Mesothelial cell of epicardium (in vitro differentiated cells): ENCODE measurements around the gene VGLL2. TPM values are rescaled to one million over a fixed set of nuclear protein-coding genes. Genes with fewer than 3 reads are reported as not detected.

Experiments
- DNase-seq, 2 experiments: peaks; one replicate each; pipeline ENCODE4 v3.0.0; 2021; ENCODE audit warnings: low spot score in 2 of 2; ENCODE audit not compliant: unreplicated experiment in 2 of 2
- H3K27ac Mint-ChIP-seq: 2 replicates; pipeline ENCODE4 v1.8.0; 2021; ENCODE audit warnings: mixed read lengths
- H3K27me3 Mint-ChIP-seq: 2 replicates; pipeline ENCODE4 v1.8.0; 2021; ENCODE audit warnings: low read depth, mixed read lengths
- H3K36me3 Mint-ChIP-seq: 2 replicates; pipeline ENCODE4 v1.8.0; 2021; ENCODE audit warnings: mixed read lengths
- H3K4me1 Mint-ChIP-seq: 2 replicates; pipeline ENCODE4 v1.8.0; 2021; ENCODE audit warnings: mixed read lengths
- H3K4me3 Mint-ChIP-seq: 2 replicates; pipeline ENCODE4 v1.8.0; 2021; ENCODE audit warnings: mild to moderate bottlenecking, moderate library complexity, mixed read lengths
- H3K9me3 Mint-ChIP-seq: 2 replicates; pipeline ENCODE4 v1.8.0; 2021; ENCODE audit warnings: mixed read lengths
- total RNA-seq: library from RNA; stranded (reverse); gene quantifications from 3 replicates; pipeline ENCODE4 v1.2.1, GENCODE V29; 2021
- TF ChIP-seq, protein P1 (sequence below): fragments of 200-600 bp; sonication (generic); IDR thresholded peaks from one replicate; pipeline ENCODE4 v1.5.0; 2021; ENCODE audit warnings: antibody characterized with exemption; ENCODE audit not compliant: unreplicated experiment

The VGLL2 gene
- total RNA-seq, 1 donor from 2014 or later = not detected

DNA sequence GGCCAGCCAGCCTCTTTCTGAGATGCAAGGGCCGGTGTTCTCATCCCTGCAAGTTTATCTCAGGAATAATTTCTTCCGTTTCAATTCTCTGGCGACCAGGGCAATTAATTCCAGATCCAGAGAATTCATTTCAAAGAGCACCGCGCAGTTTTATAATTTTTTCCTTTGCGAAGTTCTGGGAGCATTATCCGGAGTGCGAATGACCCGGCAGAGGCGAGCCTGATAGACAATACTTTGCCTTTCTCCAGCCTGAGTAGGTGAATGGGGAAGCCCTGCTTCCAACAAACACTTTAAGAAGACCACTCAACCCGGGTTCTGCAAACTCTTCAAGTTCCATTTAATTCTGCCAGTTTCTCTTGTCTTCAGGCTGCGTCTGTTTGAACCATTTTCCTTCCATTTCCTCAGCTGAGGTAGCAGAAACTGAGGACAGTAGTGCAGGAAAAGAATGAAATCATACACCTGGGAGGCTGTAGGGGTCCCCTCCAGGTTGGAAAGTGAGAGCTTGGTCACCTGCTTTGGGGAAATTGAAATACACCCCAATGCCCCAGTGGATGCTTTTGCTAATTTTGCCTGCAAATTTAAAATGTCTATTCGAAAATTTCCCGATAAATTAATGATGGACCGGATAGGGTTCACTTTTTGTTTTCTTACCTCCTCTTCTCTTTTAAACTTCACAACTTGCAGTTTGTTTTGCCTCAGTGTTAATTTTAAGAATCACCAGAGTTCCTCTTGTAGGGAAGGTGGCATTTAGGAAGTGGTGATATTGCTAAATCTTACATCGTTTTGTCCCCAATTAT is 1.1 kb downstream of the VGLL2 start:
- peak overlapping the region; percentile 68 for H3K4me3 Mint-ChIP-seq
- no peak for DNase-seq
- H3K27ac Mint-ChIP-seq = no peak overlapping the region
- TF ChIP-seq, protein P1, sequence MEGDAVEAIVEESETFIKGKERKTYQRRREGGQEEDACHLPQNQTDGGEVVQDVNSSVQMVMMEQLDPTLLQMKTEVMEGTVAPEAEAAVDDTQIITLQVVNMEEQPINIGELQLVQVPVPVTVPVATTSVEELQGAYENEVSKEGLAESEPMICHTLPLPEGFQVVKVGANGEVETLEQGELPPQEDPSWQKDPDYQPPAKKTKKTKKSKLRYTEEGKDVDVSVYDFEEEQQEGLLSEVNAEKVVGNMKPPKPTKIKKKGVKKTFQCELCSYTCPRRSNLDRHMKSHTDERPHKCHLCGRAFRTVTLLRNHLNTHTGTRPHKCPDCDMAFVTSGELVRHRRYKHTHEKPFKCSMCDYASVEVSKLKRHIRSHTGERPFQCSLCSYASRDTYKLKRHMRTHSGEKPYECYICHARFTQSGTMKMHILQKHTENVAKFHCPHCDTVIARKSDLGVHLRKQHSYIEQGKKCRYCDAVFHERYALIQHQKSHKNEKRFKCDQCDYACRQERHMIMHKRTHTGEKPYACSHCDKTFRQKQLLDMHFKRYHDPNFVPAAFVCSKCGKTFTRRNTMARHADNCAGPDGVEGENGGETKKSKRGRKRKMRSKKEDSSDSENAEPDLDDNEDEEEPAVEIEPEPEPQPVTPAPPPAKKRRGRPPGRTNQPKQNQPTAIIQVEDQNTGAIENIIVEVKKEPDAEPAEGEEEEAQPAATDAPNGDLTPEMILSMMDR = no peak
- H3K27me3 Mint-ChIP-seq = peaks cover 96% of the 10 kb centered on the region
- no peaks in the 10 kb centered on the region for H3K9me3 Mint-ChIP-seq
- H3K4me1 Mint-ChIP-seq = peaks cover 20% of the 10 kb centered on the region
- H3K36me3 Mint-ChIP-seq = no peaks in the 10 kb centered on the region

DNA sequence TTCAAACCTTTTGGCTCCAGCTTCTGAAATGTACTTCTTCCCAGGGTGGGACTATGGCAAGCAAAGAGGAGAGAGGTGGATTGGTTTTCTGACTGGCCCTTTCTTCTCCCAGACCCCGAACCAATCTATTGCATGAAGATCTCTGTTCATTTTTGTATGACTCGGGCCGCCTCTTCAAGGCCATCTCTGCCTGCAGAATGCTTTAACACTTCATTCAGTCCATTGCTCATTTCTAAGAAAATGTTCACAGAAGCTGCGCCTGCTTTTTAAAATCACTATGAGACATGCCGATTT is 1.6 kb downstream of the VGLL2 start:
- H3K9me3 Mint-ChIP-seq = no peaks in the 10 kb centered on the region
- no peaks in the 10 kb centered on the region for H3K36me3 Mint-ChIP-seq
- peaks cover 20% of the 10 kb centered on the region for H3K4me1 Mint-ChIP-seq
- TF ChIP-seq, protein P1 = no peak
- no peak for DNase-seq
- peaks cover 96% of the 10 kb centered on the region for H3K27me3 Mint-ChIP-seq
- H3K4me3 Mint-ChIP-seq = no peak overlapping the region
- no peak overlapping the region for H3K27ac Mint-ChIP-seq

DNA sequence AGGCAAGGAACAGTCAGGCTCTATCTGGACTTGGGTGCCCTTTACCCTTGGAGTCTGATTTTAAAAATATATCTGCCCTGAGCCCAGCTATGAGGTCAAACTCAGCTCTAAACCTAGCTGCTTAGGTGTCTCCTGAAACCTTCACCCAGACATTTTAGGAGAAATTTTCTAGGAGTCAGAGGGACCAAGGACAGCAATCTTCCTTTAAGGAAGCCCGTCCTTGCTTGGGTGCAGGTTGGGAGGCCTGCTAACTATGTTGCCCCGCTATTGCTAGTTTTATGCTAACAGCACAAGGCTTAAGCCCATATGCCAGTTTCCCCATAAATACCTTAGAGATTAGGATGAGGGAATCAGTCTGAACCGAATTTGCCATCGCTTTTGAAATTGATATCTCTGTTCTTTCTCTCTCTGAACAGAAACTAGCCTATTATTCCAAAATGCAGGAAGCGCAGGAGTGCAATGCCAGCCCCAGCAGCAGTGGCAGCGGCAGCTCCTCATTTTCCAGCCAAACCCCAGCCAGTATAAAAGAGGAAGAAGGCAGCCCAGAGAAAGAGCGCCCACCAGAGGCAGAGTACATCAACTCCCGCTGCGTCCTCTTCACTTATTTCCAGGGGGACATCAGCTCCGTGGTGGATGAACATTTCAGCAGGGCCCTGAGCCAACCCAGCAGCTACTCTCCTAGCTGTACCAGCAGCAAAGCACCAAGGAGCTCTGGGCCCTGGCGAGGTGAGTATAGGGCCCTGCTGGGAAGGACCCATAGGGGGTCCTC is 2.6 kb downstream of the VGLL2 start:
- Mint-ChIP-seq H3K36me3 (no peaks in the 10 kb centered on the region), H3K27me3 (peaks cover 96% of the 10 kb centered on the region), H3K9me3 (no peaks in the 10 kb centered on the region), H3K27ac (no peak overlapping the region), H3K4me1 (peaks cover 20% of the 10 kb centered on the region), H3K4me3 (no peak overlapping the region)
- TF ChIP-seq, protein P1 = no peak
- DNase-seq = no peak

DNA sequence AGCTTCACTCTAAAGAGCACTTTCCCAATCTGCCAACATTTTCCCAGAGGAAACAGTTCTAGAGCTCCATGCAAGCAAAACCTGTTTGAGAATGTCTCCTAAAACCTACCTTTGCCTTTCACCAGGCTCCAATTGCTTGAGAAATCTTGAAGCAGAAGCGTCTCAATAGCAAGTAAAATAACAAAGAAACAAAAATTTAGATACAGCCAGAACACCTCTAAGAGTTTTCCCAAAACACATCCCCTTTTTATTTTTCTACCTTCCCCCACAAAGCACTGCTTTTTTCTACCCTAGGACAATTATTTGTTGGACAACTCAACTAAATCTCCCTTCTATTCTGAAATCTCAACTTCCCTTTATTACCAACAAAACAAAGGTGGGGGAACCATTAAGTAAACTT is 3.6 kb downstream of the VGLL2 start:
- no peak overlapping the region for H3K27ac Mint-ChIP-seq
- no peak for DNase-seq
- no peaks in the 10 kb centered on the region for H3K36me3 Mint-ChIP-seq

DNA sequence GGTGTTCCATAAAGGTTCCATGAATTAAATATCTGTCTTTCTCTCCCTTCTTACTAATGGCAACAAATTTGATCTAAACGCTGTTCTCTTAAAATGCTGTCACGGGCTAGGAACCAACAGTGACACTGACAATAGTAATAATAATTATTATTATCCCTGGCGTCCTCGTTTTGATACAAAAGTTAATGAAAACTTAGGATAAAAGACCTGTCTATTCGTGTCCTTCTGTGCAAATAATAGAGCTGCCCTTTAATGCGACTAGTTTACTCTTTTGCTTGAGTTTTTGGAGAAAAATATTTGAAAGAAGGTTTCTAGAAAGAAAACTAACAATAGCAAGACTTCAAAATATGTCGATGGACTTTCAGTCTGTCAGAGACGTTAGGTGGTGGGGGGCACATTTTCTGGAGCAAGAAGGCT is 4.3 kb downstream of the VGLL2 start:
- Mint-ChIP-seq H3K27ac (no peak overlapping the region), H3K36me3 (no peaks in the 10 kb centered on the region), H3K27me3 (peaks cover 95% of the 10 kb centered on the region), H3K9me3 (no peaks in the 10 kb centered on the region), H3K4me3 (peak overlapping the region; percentile 30), H3K4me1 (peaks cover 18% of the 10 kb centered on the region)
- TF ChIP-seq, protein P1 = no peak
- no peak for DNase-seq

More for the DNA sequence above, 3.6 kb downstream of the VGLL2 start:
- Mint-ChIP-seq H3K4me1 (peaks cover 20% of the 10 kb centered on the region), H3K9me3 (no peaks in the 10 kb centered on the region), H3K27me3 (peaks cover 95% of the 10 kb centered on the region), H3K4me3 (no peak overlapping the region)
- TF ChIP-seq, protein P1 = no peak
